HEK293T (cell line): ENCODE results near the gene TRAPPC1.

Experiments
- CTCF ChIA-PET: fragments of 350-600 bp; formaldehyde crosslinking; extraction: SDS; loops from one replicate; lab custom pipeline; 2021; ENCODE audit warnings: antibody characterized with exemption, inconsistent platforms; lab: Yijun Ruan, JAX
- POLR2A ChIA-PET: fragments of 350-600 bp; formaldehyde crosslinking; extraction: SDS; loops from one replicate; lab custom pipeline; 2020; ENCODE audit warnings: antibody characterized with exemption, inconsistent platforms; lab: Yijun Ruan, JAX
- DNase-seq: peaks from one replicate; pipeline ENCODE4 v3.0.0; 2012; ENCODE audit warnings: mixed read lengths; ENCODE audit errors: extremely low spot score
- ARNT ChIP-seq: fragments of 450-650 bp; IDR thresholded peaks from 2 replicates; pipeline ENCODE4 v1.6.1; 2017; ENCODE audit warnings: mild to moderate bottlenecking
- BHLHE40 ChIP-seq: fragments of 450-650 bp; IDR thresholded peaks from 2 replicates; pipeline ENCODE4 v1.6.1; 2016; ENCODE audit warnings: mild to moderate bottlenecking, moderate library complexity, borderline replicate concordance
- CTBP1 ChIP-seq: fragments of 450-650 bp; IDR thresholded peaks from 2 replicates; pipeline ENCODE4 v1.6.1; 2016; ENCODE audit warnings: borderline replicate concordance
- ELF4 ChIP-seq: fragments of 450-650 bp; IDR thresholded peaks from 2 replicates; pipeline ENCODE4 v1.6.1; 2017; ENCODE audit warnings: antibody characterized with exemption
- FOXA1 ChIP-seq: fragments of 450-650 bp; IDR thresholded peaks from 2 replicates; pipeline ENCODE4 v1.6.1; 2016; ENCODE audit warnings: mild to moderate bottlenecking
- FOXK2 ChIP-seq: fragments of 450-650 bp; IDR thresholded peaks from 2 replicates; pipeline ENCODE4 v1.6.1; 2016; ENCODE audit warnings: mild to moderate bottlenecking
- FOXM1 ChIP-seq: fragments of 450-650 bp; IDR thresholded peaks from 2 replicates; pipeline ENCODE4 v1.6.1; 2017; ENCODE audit warnings: mild to moderate bottlenecking, borderline replicate concordance
- HDGF ChIP-seq: fragments of 450-650 bp; IDR thresholded peaks from 2 replicates; pipeline ENCODE4 v1.6.1; 2017; ENCODE audit warnings: antibody characterized with exemption, borderline replicate concordance
- L3MBTL2 ChIP-seq: fragments of 450-650 bp; conservative IDR thresholded peaks from 2 replicates; pipeline ENCODE4 v1.6.1; 2016; ENCODE audit warnings: mild to moderate bottlenecking
- LEF1 ChIP-seq: fragments of 450-650 bp; IDR thresholded peaks from 2 replicates; pipeline ENCODE4 v1.6.1; 2017; ENCODE audit warnings: mild to moderate bottlenecking, borderline replicate concordance
- NFRKB ChIP-seq: fragments of 450-650 bp; IDR thresholded peaks from 2 replicates; pipeline ENCODE4 v1.6.1; 2016; ENCODE audit warnings: mild to moderate bottlenecking, moderate library complexity
- SP1 ChIP-seq: fragments of 450-650 bp; IDR thresholded peaks from 2 replicates; pipeline ENCODE4 v1.6.1; 2017
- SUZ12 ChIP-seq: fragments of 450-650 bp; IDR thresholded peaks from 2 replicates; pipeline ENCODE4 v1.6.1; 2016; ENCODE audit warnings: mild to moderate bottlenecking
- TARDBP ChIP-seq: fragments of 450-650 bp; IDR thresholded peaks from 2 replicates; pipeline ENCODE4 v1.6.1; 2016
- ZNF384 ChIP-seq: fragments of 450-650 bp; IDR thresholded peaks from 2 replicates; pipeline ENCODE4 v1.6.1; 2016
- TF ChIP-seq, protein P1 (sequence below): fragments of 450-650 bp; IDR thresholded peaks from 2 replicates; pipeline ENCODE4 v1.6.1; 2016

Gene TRAPPC1

DNA sequence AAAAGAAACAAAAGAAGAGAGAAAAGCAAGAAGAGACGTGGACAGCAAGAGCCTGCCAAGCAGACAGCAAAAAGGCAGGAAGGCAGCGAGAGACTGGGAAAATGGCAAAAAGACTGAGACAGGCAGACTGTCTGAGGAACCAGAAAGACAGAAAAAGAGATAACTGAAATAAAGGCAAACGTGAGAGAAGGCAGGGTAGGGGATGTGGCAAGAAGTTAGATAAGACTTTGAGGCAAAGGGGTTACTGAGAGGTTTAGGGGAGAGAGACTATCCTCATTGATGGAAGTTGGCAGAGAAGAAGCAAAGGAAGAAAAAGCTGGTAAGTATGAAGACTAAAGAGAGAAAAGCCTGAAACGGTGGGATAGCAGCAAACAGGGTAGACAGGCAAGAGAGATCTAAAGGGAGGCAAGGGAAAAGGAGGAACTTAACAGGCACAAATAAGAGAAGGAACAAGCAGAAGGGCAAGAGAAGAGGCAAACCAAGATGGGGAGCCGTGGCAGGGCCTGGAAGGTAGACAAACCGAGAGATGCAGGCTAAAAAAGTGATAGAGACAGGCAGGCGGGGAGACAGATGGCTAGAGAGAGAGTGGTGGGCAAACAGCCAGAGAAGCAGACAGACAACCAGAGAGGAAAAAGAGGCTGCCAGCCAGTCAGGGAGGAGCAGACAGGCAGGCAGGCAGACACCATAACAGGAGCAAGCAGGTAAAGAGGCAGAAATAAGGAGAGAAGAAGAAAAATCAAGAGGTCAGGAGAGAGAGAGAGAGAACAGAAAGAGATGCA, 50.3 kb downstream of the TRAPPC1 start:
- TF ChIP-seq ZNF384 (no peak), FOXM1 (no peak), BHLHE40 (no peak), FOXA1 (no peak), FOXK2 (no peak), ARNT (no peak), SP1 (no peak), NFRKB (no peak), CTBP1 (no peak), L3MBTL2 (no peak), ELF4 (no peak), SUZ12 (no peak), HDGF (no peak), LEF1 (no peak), TARDBP (no peak)
- TF ChIP-seq, protein P1, sequence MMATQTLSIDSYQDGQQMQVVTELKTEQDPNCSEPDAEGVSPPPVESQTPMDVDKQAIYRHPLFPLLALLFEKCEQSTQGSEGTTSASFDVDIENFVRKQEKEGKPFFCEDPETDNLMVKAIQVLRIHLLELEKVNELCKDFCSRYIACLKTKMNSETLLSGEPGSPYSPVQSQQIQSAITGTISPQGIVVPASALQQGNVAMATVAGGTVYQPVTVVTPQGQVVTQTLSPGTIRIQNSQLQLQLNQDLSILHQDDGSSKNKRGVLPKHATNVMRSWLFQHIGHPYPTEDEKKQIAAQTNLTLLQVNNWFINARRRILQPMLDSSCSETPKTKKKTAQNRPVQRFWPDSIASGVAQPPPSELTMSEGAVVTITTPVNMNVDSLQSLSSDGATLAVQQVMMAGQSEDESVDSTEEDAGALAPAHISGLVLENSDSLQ = no peak
- ChIA-PET POLR2A (no interaction called here), CTCF (no interaction called here)
- DNase-seq = no peak
